PFSK-1 (cell line): ENCODE data around the gene GLCCI1.

Experiments used
- FOXP2 ChIP-seq: optimal IDR thresholded peaks from 2 replicates; pipeline ENCODE3; 2011; ENCODE audit warnings: borderline replicate concordance, control low read depth, inconsistent platforms; ENCODE audit not compliant: insufficient read depth; ENCODE audit errors: extremely low read length, extremely low read depth
- POLR2AphosphoS5 ChIP-seq: IDR thresholded peaks from 2 replicates; pipeline ENCODE4 v1.6.1; 2012; ENCODE audit warnings: low read depth, mild to moderate bottlenecking, control low read depth, low read length, moderate library complexity
- SIN3A ChIP-seq: IDR thresholded peaks from 2 replicates; pipeline ENCODE4 v1.6.1; 2012; ENCODE audit warnings: mild to moderate bottlenecking, low read length, moderate library complexity, borderline replicate concordance; ENCODE audit not compliant: insufficient read depth
- TAF1 ChIP-seq: IDR thresholded peaks from 2 replicates; pipeline ENCODE4 v1.6.1; 2012; ENCODE audit warnings: low read length, control low read depth, borderline replicate concordance; ENCODE audit not compliant: insufficient read depth
- TF ChIP-seq, protein P1 (sequence below), 2 experiments: IDR thresholded peaks; 2 replicates each; pipeline versions ENCODE4 v1.6.1 to v1.8.0; 2011 to 2012; ENCODE audit warnings: low read depth in 2 of 2, low read length in 2 of 2, control low read depth in 1 of 2, inconsistent platforms in 1 of 2, mild to moderate bottlenecking in 1 of 2, moderate library complexity in 1 of 2; ENCODE audit not compliant: insufficient read depth in 1 of 2

Gene GLCCI1

DNA sequence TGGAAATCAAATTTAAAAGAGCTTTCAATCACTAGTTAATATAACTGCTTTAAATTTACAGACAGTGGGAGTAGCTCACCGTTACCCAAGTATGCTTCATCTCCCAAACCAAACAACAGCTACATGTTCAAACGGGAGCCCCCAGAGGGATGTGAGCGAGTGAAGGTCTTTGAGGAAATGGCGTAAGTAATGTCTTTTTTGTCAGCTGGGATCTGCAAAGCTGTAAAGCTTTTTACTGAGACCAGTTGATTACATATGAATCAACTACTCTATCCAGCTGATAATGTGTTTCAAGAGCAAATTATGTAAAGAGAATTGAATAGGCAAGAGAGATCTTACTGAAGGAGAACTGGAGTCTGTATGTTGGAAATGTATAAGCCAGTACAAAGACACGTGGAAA, 116.2 kb downstream of the GLCCI1 start:
- no peak for TF ChIP-seq POLR2AphosphoS5
- TF ChIP-seq, protein P1, sequence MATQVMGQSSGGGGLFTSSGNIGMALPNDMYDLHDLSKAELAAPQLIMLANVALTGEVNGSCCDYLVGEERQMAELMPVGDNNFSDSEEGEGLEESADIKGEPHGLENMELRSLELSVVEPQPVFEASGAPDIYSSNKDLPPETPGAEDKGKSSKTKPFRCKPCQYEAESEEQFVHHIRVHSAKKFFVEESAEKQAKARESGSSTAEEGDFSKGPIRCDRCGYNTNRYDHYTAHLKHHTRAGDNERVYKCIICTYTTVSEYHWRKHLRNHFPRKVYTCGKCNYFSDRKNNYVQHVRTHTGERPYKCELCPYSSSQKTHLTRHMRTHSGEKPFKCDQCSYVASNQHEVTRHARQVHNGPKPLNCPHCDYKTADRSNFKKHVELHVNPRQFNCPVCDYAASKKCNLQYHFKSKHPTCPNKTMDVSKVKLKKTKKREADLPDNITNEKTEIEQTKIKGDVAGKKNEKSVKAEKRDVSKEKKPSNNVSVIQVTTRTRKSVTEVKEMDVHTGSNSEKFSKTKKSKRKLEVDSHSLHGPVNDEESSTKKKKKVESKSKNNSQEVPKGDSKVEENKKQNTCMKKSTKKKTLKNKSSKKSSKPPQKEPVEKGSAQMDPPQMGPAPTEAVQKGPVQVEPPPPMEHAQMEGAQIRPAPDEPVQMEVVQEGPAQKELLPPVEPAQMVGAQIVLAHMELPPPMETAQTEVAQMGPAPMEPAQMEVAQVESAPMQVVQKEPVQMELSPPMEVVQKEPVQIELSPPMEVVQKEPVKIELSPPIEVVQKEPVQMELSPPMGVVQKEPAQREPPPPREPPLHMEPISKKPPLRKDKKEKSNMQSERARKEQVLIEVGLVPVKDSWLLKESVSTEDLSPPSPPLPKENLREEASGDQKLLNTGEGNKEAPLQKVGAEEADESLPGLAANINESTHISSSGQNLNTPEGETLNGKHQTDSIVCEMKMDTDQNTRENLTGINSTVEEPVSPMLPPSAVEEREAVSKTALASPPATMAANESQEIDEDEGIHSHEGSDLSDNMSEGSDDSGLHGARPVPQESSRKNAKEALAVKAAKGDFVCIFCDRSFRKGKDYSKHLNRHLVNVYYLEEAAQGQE (IDR thresholded peaks at IDR 0.05; ENCODE audit: insufficient read depth in 1 of 2, low read depth in 2 of 2, low read length in 2 of 2) = no peak
- TF ChIP-seq TAF1 = no peak
- TF ChIP-seq SIN3A = no peak
- TF ChIP-seq FOXP2 = no peak

DNA sequence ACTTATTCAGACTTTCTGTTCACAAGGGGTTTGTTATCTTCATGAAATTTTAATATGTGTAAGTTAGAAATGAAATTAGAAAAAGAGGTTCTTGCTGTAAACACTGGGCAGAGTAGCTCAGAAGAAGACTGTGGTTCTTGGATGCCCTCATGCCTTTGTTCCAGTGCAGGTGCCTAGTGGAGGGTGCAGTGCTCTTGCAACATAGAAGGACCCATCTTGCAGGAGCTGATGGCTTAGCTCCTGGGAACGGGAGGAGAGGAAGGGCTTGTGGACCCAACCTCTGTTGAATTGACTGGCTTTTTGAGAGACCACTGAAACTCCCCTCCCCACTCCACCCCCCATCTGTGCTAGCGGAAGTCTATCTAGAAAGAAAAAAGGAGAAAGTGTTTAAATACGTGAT, 116.8 kb downstream of the GLCCI1 start:
- TF ChIP-seq POLR2AphosphoS5 (no peak), TAF1 (no peak), FOXP2 (no peak), SIN3A (no peak)
- TF ChIP-seq, protein P1 (IDR thresholded peaks at IDR 0.05; ENCODE audit: insufficient read depth in 1 of 2, low read depth in 2 of 2, low read length in 2 of 2) = no peak

DNA sequence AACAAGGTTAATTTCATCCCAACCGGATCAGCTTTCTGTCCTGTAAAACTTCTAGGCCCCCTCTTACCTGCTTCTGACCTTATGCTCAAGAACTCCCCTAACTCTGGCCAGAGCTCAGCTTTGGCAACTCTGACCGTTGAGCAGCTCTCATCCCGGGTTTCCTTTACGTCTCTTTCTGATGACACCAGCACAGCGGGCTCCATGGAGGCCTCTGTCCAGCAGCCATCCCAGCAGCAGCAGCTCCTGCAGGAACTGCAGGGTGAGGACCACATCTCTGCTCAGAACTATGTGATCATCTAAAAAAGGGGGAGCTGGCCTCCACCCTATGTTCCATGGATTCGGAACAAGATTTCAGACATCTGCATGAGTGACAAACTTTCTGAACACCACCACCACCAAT, 117.6 kb downstream of the GLCCI1 start:
- TF ChIP-seq SIN3A (no peak), TAF1 (no peak), FOXP2 (no peak), POLR2AphosphoS5 (no peak)
- TF ChIP-seq, protein P1 (IDR thresholded peaks at IDR 0.05; ENCODE audit: insufficient read depth in 1 of 2, low read depth in 2 of 2, low read length in 2 of 2) = no peak

DNA sequence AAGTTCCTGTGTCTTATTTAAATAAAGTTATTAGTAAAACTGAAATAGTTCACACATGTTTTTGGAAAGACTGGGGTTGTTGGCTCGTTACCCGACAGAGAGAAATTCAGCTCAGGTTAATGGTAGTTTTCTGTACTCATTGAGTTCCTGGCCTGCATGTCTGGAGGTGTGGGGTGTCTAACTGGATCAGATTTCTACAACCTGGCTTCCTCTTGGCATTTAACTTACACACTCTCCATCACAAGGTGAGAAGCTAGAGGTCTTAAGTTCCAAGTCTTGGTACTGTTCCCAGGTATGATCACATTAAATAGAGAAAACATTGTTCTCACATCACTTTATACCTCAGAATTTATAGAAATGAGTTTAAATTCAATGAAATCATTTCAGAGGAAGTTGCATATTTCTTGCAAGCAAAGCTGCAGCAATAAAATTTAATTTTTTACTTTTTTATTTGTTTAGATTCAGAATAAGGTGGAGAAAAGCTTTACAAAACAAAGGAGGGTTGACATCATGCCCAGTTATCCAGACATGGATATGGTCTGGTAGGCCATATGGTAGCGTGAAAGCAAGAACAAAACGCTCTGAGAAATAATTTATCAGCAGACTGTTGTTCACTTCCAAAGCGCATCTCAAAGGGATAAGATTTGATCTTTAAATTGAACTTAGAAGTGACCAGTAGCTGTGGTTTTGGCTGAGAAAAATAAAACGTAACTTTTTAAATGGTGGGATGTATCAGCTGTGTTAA, 120.6 kb downstream of the GLCCI1 start:
- TF ChIP-seq FOXP2 (no peak), TAF1 (no peak), SIN3A (no peak), POLR2AphosphoS5 (no peak)
- TF ChIP-seq, protein P1 (IDR thresholded peaks at IDR 0.05; ENCODE audit: insufficient read depth in 1 of 2, low read depth in 2 of 2, low read length in 2 of 2) = no peak

DNA sequence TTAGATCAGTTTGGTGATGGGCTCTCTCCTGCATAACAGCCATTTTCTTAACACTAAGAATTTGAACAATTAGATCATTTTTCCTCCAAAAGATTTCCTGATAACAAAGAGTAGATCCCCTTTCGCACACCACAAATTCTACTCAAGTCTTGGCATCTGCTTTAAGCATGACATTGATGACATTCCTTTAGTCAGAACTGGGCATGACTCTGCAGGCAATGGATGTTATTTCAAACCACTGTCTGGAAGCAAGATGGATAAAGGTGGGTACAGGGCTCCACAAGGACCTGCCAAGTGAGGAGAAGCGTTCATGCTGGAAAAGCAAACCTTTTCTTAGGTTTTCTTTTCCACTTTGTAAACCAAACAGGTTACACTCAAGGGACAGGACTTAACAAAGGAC, 123.5 kb downstream of the GLCCI1 start:
- TF ChIP-seq POLR2AphosphoS5 (no peak), TAF1 (no peak), FOXP2 (no peak), SIN3A (no peak)
- TF ChIP-seq, protein P1 (IDR thresholded peaks at IDR 0.05; ENCODE audit: insufficient read depth in 1 of 2, low read depth in 2 of 2, low read length in 2 of 2) = no peak
